ENCODE measurements around the gene RANBP3.
"Not testable (repeated sequence)": the region's sequence is repeated elsewhere in the genome, so short reads cannot be mapped to it uniquely, and the experiment has no call there.

RANBP3 gene

DNA sequence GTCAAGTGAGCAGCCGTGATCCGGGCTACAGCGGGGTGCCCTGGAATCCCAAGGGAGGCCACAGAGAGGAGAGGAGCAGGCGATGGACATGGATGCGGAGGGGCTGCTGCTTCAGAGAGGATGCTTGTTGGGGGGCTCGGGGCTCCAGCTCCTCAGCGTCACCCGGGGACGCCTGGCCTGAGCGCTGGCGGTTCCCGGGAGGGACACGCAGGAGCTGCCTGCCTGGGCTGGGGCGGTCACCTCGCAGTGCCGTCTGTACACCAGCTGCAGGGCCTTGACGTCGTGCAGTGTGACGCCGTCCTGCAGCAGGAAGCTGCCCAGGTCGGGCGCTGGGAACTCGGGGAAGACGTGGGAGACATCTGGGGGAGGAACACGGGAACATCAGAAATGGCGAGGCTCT is 29.9 kb upstream of the RANBP3 start:
- DNase-seq (ENCODE audit: low read depth in 2 of 2), result no peak

DNA sequence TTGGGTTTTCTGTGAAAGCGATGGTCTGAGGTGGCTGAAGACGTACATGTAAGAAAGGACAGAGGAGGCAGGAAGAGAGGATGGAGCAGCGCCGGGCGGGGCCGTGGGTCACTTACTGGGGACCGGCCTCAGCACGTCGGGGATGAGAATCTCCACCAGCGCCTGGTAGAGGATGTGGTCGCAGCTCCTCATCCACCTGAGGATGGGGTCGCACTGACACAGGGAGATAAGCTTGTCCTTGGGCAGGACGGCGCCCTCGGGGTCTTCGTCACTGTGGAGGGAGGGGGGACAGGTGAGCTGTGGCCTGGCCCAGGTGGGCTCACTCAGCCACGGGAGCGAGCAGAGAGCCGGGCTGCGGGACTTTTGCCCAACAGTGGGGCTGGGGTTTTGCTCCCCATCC is 29.0 kb upstream of the RANBP3 start:
- no peak for DNase-seq (ENCODE audit: low read depth in 2 of 2)

DNA sequence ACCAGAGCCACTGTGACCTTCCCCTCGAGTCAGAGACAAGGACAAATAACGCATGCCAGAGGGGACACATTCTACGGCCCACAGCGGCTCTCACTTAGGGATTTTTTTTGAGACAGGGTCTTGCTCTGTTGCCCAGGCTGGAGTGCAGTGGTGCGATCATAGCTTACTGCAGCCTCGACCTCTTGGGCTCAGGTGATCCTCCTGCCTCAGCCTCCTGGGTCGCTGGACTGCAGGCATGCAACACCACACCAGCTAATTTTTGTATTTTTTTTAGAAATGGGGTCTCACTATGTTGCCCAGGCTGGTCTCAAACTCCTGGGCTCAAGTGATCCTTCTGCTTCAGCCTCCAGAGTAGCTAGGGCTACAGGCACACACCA is 28.1 kb upstream of the RANBP3 start:
- DNase-seq (ENCODE audit: low read depth in 2 of 2), result not testable (repeated sequence)

DNA sequence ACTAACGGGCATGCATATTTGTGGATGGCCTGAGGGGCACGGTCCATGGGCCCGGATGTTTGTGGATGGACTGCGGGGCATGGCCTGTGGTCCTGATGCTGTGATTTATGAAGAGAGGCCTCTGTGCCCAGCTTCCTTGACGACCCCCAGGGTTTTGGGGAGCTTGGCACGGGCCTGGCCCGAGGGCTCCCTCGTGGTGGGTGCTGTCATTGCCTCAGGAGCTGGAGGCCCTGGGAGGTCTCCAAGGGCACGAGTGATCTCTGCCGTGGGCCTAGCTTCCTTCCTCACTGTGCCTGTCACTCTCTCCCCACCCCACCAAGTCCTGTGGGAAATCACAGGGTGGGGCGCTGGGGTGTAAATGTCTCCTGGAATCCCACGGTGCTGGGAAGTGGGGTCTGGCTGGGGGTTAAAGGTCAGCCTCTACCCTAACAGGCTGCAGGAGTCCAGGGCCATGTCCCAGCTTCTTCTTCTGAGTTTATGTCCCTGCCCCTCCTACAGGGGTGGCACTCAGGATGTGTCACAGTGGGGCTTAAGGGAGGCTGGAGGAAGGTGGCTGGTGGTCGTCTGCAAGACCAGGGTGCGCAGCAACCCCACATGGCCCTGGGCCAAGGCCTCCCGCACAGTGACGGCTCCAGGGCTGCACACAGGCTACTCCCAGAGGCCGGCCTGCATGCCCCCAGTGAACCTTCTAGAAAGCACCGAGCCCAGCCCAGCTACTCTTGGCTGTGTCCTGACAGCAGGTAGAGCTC is 27.6 kb upstream of the RANBP3 start:
- DNase-seq (ENCODE audit: low read depth in 2 of 2), result no peak

DNA sequence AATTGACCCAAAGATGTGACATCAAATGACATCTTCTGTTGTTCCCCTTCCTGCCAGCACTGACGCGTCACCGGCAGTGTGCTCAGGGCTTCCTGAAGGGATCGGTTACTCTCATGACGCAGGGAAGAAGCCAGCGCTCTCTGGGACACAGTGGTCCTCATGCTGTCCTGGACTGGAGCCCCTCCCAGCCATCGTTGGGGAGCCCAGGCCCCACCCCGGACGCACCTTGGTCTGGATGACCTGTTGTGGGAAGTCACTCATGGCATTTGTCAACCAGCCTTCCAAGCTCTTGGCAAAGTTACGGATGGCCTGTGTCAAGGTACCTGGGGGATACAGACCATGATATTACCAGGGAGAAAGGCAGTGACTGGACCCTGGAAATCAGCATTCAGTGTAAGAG is 26.0 kb upstream of the RANBP3 start:
- no peak for DNase-seq (ENCODE audit: low read depth in 2 of 2)

DNA sequence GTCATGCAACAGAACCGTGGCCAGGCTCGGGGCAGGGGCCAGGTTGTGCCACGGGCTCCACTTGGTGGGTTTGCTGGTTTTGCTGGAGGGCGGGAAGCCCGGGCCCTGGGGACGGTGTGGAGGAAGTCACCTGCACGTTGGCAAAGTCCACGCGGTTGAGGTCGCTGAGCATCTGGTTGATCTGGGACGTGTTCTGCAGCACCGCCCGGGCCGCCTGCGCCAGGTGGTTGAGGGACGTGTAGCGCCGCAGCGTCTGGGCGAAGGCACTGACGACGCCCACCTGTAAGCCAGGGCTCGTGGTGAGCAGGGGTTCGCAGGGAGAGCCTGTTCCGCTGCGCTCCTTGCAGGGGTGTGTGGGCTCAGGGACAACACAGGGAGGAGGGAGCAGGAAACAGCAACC is 24.7 kb upstream of the RANBP3 start:
- no peak for DNase-seq (ENCODE audit: low read depth in 2 of 2)

DNA sequence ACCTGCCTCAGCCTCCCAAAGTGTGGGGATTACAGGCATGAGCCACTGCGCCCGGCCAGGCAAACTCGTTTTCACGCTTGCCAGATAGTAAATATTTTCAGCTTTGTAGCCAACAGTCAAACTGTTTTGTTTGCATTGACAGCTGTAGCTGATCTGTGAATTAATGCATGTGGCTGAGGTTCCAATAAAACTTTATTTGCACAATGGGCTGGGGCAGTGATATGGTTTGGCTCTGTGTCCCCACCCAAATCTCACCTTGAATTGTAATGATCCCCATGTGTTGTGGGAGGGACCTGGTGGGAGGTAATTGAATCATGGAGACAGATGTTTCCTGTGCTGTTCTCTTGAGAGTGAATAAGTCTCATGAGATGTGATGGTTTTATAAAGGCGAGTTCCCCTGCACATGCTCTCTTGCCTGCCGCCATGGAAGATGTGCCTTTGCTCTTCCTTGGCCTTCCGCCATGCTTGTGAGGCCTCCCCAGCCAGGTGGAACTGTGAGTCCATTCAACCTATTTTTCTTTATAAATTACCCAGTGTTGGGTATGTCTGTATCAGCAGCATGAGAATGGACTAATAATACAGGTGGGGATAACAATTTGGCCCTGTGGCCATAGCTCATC is 22.4 kb upstream of the RANBP3 start:
- no peak for DNase-seq (ENCODE audit: low read depth in 2 of 2)

DNA sequence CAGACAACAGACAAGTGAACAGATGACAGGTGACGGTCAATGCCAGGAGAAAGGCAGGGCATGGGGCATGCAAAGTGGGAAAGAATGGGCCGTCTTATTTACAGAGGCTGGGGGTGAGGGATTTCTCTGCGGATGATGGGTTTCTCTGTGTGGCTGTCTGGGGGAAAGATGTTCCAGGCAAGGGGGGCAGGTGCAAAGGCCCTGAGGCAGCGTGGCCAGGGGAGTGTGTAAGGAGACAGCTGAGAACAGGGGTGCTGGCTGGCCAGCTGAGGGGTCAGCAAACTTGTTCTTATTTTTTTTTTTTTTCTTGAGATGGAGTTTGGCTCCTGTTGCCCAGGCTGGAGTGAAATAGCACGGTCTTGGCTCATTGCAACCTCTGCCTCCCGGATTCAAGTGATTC is 21.8 kb upstream of the RANBP3 start:
- DNase-seq (ENCODE audit: low read depth in 2 of 2), result no peak

DNA sequence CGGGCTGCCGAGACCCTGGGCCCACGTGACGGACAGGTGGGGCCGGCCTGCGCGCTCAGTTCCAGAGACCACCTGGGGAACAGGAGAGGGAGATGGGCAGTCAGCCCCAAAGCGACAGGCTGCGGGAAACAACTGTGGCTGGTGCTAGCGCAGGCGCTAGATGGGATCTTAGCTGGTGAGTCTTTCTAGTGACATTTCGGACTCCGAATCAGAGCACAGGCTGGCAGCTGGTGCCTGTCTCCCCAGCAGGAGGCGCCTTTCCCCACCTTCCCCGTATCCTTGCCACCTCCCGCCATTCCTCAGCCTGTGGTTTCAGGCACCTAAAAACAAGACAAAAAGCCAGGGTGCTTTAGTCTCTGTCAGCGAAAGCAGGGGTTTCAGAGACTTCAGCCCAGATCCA is 19.4 kb upstream of the RANBP3 start:
- no peak for DNase-seq (ENCODE audit: low read depth in 2 of 2)

DNA sequence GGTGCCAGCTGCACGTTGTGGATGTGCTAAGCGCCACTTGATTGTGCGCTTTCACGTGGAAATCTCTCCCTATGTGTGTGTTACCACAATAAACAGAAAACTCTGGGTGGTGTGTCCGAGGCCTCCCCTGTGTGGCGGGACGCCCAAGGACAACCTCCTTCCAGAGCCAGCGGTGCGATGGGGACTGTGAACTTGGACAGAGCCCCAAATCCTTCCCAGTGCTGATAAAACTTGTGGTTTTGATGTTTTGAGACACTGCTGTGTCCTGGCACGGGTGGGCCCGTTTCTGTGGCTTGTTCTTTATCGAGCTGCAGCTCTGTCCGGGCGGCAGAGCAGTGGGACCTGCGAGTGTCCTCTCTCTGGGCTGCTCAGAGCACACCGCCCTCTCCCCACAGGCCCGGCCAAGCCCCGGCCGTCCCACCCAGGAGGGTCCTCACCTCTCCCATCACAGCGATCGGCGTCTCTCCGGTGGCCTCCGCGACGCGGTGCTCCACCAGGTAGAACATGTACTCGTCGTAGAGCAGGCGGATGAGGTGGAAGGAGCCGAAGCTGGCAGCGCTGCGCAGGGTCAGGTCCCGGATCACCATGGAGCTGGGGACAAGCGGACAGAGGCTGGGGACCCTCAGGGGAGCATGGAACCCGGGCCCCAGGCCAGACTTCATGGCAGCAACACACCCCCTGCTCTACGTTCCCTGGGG is 18.8 kb upstream of the RANBP3 start:
- DNase-seq (ENCODE audit: low read depth in 2 of 2), result no peak

DNA sequence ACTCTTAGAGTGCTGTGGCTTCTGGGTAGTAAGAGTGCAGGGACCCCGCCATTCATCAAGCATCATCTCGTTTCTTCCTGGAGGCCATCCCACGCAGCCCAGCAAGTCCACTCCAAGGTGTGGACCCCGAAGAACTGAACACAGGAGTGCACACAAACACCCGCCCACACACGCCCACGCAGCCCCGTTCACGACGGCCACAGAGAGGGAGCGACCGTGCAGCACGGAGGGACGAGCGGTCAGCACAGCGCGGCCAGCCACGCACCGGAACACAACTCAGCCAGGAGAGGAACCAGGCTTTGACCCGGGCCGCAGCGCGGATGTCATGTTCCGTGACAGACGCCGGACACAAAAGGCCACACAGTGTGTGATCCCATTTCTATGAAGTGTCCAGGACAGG is 18.2 kb upstream of the RANBP3 start:
- DNase-seq (ENCODE audit: low read depth in 2 of 2), result no peak

DNA sequence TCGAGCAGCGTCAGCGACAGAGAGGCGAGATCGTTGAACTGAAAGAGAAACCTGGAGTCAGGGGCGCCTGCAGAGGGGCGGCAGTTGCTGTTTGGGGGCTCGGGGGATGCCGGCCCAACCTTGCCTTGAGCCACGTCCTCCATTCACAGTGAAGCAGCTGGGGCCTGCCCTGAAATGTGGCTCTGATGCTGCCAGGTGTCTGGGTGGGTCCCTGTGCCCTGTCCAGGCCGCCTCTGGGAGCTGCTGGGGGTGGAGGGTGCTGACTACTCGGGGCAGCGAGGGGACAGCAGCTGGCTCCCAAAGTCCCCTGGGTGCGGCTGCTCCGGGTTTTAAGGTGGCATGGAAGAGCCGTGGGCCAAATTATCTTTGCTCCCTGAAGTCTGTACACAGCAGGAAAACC is 17.7 kb upstream of the RANBP3 start:
- DNase-seq (ENCODE audit: low read depth in 2 of 2), result no peak

DNA sequence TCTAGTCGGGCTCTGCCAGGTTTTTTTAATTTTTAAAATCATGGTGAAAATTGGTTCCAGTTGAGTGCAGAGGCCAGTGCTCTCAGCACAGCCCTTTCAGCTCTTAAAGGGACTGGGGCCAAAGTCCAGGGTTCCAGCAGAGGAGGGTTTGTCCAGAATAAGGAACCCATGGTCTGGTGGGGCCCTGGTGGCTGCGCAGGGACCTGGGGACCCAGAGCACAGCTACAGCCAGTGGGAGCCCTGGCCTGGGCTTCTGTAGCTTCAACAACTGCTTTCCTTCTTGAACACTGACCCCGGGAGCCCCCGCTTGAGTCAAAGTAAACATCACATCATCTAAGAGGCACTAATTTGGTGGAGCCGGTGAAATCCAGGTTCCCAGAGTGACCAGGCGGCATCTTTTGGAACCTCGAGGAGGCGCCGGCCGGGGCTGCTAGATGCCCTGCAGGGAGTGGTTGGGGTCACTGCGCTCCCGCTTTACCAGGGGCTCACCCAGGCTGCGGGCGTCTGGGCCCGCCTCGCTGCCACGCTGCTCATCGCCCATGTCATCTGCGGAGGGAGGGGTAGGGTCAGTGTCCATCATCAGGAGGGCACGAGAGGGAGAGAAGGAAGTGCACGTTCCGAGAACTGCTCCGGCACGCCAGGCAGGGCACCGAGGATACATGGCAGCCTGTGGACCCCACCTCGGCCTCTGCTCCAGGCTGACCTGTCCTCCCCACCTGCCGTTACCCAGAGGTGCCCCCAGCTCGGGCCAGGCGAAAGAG is 16.6 kb upstream of the RANBP3 start:
- no peak for DNase-seq (ENCODE audit: low read depth in 2 of 2)

DNA sequence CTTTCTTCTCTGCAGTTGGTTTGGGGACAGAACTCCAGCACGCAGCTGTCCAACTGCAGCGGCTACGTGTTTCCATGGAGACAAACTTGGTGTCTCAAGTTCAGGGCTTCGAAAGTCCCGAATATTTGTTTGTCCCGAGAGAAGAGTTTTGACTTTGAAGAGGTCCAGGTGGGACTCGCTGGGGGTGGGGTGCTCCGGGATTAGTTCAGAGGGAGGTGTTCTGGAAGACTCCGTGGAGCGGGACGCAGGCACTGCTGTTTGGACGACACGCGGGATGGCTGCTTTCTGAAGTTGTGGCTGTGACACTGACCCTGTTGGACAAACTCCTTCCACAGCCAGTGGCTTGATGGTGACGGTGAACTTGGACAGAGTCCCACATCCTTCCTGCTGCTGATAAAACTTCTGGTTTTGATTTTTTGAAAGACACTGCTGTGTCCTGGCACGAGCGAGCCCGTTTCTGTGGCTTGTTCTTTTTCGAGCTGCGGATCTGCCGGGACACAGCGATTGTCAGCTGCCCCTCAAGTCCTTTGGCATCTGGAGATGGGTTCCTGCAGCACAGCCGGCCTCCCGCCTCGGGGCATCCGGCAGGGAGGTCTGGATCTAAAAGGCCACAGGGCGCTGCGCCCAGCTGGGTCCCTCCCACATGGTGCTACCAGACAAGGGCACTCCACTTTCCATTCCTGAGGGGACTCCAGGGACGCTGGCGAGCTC is 15.9 kb upstream of the RANBP3 start:
- no peak for DNase-seq (ENCODE audit: low read depth in 2 of 2)

DNA sequence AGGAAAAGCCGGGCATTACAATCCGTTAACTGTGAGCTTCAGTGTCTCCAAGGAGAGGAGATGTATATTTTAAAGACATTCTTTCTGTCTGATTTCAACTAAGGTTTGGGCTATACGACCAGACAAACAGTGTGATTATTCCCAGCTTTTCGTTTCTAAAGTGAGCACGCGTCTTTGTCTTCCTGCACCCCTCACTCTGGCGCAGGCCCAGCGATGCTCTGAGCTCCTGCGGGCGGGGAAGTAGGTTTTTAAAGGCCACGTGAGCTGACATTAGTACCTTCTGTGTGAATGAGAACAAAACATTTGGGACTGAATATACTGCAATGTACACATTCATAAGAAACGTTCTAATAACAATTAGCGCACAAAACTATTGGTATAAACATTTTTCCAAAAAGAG is 15.3 kb upstream of the RANBP3 start:
- DNase-seq (ENCODE audit: low read depth in 2 of 2), result no peak

DNA sequence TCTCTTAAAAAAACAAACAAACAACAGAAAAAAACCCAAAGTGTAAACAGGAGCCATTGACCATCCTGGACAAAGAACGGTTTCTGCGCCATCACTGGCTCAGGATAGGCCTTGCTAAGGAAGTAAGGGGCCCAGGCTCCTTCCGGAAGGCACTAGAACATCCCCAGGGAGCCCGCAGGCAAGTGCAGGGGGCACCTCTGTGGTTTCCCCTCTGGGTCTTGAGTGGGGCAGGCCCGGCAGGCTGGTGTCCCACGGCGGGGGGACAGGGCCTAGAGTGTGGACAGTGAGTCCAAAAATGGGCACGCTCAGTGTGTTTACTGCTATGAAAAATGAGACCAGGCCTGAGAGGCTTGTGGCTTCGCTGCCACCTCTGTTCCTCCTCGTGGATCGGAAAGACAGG is 14.8 kb upstream of the RANBP3 start:
- no peak for DNase-seq (ENCODE audit: low read depth in 2 of 2)

DNA sequence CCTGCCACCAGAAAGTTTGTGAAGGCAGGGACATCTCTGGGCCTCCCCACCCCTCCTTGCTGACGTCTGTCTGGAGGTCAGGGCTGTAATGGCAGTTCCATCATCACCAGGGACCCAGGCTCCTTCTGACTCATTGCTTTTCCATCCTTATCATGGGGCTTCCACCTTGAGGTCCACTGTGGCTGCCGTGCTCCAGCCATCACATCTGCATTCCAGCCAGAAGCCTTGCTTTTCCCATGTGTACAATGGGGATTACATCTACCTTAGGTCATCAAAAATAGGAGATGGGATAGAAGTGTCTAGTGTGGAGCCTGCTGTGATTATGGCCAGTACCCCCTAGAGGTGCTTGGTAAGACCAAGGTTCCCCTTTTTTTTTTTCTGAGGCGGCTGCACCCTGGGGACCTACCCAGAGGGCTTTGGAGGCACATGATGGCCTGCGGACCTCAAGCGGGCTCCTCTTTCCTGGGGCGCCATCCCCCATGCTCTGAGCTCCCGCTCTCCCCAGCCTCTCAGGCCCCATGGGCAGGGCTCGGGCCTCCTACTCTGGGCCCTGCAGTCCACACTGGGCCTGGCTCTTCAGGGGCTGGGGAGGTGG is 13.4 kb upstream of the RANBP3 start:
- no peak for DNase-seq (ENCODE audit: low read depth in 2 of 2)

DNA sequence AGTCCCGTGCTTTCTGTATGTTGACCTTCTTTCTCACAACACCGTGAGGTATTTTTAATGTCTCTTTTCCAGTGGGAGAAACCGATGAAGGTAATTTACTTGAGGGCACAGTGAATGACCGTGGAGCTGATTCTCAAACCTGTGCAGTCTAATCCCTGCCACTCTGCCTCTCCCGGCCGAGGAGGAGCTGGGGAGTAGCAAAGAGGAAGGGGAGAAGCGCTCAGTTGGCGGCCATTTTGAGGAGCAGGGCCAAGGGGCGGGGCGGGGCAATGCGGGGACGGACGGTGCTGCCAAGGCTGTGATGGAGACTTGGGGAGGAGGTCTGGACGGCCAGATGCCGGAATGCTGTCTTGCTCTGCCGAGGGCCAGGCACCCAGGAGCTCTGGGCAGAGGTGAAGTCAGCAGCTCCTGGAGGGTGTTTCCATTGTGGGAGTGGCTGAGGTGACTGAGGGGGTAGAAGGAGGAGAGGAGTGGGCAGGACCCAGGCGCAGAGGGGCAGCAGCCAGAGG is 12.4 kb upstream of the RANBP3 start:
- DNase-seq (ENCODE audit: low read depth in 2 of 2), result no peak

DNA sequence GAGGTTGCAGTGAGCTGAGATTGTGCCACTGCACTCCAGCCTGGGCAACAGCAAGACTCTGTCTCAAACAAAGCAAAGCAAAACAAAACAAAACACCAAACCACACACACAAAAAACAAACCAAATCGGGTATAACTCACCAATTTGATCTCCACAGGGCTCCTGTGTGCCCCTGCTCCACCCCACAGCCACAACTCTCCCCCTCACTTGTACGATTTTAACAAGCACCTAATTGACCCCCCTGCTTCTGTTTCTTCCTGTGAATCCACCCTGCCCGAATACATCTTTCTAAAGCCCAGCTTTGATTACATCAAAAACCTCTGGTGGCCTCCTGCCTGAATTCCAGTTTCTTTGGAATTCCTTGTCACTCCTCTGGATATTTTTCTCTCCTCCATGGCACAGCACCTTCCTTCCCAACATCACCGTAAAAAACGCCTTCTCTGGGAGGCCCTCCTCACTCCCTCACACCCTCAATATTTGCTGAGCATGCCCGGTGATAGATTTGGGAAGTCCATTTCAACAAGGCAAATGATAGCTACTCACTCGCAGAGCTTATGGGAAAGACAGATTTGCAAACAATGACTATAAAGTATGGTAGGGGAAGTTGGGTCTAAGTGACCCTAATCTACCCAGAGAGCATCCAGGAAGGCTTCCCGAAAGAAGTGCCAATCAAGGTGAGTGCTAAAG is 11.6 kb upstream of the RANBP3 start:
- DNase-seq (ENCODE audit: low read depth in 2 of 2), result no peak

DNA sequence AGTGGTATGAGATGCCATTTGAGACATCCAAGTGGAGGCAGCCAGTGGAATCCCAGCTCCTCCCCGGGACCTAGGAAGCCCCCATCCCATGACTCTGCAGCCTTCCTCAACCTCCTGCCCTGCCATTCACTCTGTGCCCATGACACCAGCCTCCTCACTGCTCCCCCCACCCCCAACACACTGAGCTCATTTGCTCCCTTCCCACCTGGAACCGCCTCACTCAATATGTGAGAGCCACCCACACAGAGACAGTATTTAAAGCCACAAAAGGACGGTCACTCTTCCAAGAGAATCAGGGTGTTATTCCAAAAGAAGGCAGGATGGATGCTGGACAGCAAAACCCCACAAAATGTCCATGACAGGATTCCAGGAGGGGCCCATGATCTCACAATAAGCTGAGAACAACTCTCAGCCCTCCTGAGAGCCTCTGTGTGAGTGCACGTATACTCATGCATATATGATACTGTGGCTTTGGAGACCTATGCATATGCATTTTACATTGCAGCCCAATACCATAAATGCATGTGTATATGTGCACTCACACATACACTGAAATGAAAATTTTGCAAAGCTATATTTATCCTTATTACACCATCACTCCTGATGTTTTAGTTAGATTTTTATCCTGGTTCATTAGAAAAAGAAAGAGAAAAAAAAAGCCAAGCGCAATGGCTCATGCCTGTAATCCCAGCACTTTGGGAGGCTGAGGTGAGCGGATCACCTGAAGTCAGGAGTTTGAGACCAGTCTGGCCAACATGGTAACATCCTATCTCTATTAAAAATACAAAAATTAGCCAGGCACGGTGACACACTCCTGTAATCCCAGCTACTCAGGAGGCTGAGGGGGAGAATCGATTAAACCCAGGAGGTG is 10.8 kb upstream of the RANBP3 start:
- no peak for DNase-seq (ENCODE audit: low read depth in 2 of 2)
